GM19455 (cell line): ENCODE measurements around the gene CNGA2.
"Not testable (repeated sequence)": the region's sequence is repeated elsewhere in the genome, so short reads cannot be mapped to it uniquely, and the experiment has no call there.

Experiments used
- ATAC-seq: cut with Tn5 transposase; IDR thresholded peaks from one replicate; pipeline ENCODE4 v1.9.1; 2021; ENCODE audit not compliant: unreplicated experiment

Gene CNGA2

DNA sequence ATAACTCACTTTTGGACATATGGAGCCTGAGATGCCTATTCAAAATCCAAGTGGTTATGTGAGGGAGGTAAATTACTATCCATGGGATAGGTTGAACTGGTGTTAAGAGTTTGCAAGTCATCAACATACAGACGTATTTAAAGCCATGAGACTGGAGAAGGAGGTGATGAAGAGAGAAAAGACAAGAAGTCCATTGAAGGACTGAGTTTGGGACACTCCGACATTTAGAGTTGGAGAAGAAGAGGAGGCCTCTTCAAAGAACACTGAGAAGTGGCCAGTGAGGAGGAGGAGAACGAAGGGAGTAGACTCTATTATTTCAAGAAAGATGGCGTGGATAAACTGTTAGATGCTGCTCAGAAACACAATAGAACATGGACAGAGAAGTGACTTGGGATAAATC lies at the start of gene CNGA2:
TSS of gene CNGA2 (plus strand) at position 301 of the 400 bp plus-strand sequence. CDS start 3,738 bp downstream, outside the sequence.
- no peak for ATAC-seq

- no peak for ATAC-seq
These were observed 46.9 kb upstream of the CNGA2 start for GRCh38 chrX:151687635-151688034.

DNA sequence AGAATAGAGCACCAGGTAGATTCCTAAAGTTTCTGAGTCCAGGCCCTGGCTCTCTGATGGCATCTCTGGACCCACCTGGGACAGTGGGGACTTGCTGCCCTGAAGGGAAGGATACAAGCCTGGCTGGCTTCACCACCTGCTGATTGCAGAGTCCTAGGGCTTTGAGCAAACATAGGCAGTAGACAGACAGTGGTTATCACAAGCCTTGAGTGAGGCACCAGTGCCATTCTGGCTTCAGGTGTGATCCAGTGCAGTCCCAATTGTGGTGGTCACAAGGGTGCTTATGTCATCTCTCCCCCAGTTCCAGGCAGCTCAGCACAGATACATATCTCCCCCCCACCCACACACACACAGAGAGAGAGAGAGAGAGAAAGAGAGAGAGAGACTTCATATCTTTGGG lies 45.9 kb upstream of the CNGA2 start:
- no peak for ATAC-seq

GRCh38 chrX:151692825-151693224 lies 41.7 kb upstream of the CNGA2 start:
- no peak for ATAC-seq

DNA sequence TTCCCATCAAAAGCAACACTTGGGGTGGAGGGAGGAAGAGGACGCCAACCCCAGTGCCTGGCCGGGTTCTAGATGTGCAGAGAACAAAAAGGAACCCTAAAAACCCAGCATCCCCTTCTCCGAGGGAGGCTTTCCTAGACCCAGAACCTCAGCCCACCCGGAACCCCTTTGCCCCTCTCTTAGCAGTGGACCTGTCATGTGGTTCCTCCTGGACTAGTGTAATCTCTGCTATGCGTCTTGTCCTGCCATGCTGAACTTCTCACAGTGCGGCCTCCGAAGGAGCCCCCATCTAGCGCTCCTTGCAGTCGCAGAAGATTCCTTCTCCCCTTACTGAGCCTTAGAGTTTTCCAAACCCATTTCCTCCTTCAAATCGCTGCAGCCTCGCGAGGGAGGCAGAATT lies 40.4 kb upstream of the CNGA2 start:
- no peak for ATAC-seq

DNA sequence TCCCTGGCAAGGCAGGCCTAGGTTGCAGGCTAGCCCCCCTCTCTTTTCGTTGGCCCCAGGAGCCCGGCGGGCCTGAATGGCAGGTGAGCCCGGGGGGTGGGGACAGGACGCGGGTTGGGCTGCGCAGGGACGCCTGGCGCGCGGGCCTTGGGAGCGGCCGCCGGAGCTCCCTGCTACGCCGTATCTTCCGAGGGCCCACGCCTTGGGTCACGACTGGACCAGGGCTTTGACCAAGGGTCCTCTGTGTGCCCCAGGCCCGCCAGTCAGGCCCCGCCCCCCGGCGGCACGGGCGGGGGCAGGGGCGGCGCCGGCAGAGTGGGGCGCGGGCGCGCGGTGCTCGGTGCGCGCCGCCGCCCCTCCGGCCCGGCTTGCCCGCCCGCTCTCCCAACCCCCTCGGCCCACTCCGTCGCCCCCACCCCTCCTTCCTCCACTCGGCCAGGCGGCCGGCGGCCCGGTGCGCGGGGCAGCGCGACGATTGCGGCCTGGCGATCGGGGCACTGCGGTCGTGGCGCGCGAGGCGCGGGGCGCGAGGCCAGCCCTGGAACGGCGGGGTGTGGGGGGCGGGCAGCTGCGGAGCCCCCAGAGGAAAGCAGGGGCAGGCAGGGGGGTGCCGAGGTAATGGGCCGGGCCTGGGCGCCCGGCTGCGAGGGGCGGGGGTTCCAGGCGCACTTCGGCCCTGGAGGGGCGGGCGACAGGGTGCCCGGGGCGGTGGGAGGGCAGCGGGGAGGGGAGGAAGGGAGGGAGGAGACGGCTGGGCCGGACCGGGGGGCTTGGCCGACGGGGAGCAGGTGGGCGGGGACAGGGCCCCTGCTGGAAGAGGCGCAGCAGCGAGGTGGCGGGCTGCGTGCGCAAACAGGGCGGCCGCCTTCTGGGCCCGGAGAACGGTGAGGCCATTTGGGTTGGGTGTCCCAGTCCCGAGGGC lies 39.6 kb upstream of the CNGA2 start, which contains the start of gene PRRG3:
TSS of gene PRRG3 (plus strand) at position 798 of the 922 bp plus-strand sequence. CDS start 3,357 bp downstream, outside the sequence.
- no peak for ATAC-seq

DNA sequence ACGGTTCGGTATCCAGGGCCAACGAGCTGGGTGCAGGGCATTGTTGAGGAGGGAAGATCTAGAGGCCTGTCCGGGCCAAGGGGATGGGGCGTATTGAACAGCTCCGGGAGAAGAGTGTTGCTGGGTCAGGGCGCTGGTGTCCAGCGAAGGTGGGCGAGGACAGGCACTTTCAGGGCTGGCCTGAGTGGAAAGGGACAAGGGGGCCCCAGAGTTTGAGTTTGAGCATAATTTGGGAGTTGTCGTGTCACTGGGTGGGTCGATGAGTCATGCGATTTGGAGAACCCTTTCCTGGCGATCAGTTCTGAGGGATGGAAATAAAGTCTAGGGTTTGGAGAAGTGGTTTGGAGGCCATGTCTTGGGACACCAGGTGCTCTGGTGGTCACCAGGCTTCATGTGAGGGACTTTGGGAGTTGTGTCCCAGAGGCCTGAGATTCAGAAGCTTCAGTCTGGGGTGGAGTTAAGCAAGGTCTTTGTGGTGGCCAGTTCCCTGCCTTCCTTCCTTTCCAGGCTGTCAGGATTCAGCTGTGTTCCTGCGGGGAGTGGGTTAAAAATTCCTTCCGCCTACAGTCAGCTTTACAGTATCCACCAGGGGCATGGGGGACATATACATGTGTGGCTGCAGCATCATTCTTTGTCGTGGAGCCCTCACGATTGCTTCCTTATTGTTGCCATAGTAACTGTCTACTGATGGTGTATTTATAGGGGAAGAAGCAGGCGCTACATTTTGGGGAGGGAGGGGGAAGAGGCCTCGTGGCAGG lies 38.8 kb upstream of the CNGA2 start:
- ATAC-seq: no peak

DNA sequence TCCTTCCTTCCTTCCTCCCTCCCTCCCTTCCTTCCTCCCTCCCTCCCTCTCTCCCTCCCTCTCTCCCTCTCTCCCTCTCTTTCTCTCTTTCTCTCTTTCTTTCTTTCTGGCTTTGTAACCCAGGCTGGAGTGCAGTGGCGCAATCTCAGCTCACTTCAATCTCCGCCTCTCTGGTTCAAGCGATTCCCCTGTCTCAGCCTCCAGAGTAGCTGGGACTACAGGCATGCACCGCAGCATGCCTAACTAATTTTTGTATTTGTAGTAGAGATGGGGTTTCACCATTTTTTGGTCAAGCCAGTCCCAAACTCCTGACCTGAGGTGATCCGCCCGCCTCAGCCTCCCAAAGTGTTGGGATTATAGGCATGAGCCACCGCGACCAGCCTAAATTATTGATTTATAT lies 37.5 kb upstream of the CNGA2 start:
- ATAC-seq: not testable (repeated sequence)

DNA sequence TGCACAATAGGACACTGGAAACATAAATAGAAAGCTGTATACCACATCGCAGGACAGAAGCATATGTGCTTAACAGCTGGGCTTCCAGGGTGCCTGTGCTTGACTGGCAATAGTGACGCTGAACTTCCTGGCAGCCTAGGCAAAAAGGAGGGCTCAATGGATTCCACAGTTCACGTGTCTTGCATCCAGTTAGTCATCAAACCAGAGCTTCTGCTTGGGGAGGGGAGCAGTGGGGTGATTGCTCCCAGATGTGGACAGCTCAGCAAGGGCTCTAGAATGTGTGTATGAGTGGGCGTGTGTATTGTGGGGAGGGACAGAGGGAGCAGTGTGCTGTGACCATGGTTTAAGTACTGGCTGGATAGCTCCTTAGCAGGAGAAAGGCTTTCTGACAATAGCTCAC lies 37.0 kb upstream of the CNGA2 start:
- no peak for ATAC-seq

- ATAC-seq: no peak
These were observed 36.1 kb upstream of the CNGA2 start for GRCh38 chrX:151698485-151698884.

DNA sequence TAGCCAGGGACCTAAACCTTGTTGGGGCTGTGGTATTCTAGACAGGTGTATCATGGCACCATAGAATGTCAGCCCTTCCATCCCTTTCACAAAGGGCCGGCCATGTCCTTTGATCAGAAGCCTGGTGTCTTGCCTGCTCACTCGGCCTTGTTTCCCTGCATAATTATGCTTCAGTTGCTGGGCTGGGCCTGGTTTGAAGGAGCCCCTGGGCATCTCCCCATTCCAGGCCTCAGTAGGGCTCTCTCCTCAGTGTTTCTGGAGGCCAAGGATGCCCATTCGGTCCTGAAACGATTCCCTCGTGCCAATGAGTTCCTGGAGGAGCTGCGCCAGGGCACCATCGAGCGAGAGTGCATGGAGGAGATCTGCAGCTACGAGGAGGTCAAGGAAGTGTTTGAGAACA lies 34.8 kb upstream of the CNGA2 start:
- no peak for ATAC-seq

DNA sequence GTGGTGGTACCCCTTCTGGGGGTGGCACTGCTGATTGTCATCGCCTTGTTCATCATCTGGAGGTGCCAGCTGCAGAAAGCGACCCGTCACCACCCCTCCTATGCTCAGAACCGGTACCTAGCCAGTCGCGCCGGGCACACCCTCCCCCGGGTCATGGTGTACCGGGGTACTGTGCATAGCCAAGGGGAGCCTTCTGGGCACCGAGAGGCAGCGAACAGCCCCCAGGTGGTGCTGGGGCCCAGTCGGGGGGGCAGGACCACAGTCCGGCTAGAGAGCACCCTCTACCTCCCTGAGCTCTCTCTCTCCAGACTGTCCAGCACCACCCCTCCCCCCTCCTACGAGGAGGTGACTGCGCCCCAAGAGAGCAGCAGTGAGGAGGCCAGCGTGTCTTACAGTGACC lies 34.0 kb upstream of the CNGA2 start:
- ATAC-seq: no peak

- ATAC-seq: no peak
These were observed 33.5 kb upstream of the CNGA2 start for GRCh38 chrX:151701071-151701470.

GRCh38 chrX:151701531-151701930 lies 33.0 kb upstream of the CNGA2 start:
- ATAC-seq: no peak

DNA sequence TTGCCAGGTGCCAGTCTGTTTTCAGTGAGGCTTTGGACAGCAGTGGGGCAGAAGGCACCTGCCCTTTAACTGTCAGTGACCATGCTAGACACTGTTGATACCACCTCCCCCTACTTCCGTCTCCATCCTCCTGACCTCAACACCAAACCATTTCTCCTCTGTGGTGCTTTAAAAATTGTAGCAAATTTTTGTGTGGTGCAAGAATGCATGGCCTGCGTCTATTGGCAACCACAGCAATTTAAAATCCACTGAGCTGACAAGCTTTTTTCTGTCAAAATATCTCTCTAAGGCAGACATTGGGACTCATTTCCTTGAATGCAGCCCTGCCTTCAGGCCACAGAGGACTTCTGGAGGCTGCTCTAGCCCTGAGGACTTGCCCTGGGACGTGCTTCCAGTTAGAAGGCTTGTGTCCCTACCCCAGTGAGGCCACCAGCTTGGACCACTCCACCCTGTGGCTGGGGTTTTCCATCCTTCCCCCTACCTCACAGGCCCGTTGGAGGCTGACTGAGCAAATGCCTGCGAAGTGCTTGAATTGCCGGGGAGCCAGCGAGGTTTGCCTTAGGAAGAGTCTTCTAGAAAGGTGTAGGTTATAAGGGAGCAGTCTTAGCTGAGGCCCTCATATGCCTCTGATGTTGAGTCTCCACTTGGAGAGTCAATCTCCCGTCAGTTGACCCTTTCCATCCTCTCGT lies 32.4 kb upstream of the CNGA2 start:
- ATAC-seq: no peak

- ATAC-seq: no peak
These were observed 31.7 kb upstream of the CNGA2 start for GRCh38 chrX:151702741-151703340.

DNA sequence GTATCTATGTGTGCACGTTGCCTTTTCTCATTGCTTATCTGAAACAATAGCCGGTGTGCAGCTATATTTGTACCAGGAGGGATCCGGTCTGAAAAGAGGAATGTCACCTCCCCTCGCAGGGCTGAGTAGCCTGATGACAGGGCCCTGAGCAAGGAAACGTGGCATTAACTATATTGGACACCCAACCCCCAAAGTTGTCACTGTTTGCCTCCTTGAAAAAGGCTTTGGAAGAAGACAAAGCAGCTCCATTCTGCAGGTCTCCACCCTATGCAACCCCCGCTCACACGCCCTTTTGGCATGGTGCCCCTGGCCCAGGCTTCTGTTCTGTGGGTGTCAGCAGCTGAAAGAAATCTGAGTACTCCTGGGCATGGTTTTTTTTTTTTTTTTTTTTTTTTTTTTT lies 31.1 kb upstream of the CNGA2 start:
- no peak for ATAC-seq

DNA sequence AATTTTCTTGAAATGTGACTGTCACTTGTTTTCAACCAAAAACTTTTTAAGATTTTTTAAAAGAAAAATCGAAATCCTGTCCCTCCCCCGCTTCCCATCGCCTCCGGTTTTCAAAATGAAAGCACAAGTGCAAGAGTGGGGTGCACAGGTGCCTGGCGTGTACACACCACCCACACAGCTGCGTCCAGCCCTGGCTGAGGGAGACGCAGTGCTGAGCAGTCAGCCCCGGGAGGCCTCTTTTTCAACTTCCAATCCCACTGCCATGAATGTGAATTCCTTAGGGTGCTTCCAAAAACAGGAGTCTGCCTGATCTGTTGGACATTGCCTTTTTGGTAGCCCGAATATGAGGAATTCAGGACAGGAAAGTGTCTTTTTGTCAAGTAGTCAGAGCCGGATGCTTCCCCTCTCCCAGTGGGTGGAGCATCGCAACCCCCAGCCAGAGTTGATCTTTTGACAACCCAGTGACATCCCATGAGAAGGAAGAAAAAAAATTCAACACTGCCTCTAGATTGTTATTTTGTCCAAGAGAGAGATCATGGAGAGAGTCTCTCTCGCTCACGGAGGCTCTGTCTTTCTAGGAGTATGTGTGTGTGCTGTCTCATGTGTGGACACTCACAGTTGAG lies 30.4 kb upstream of the CNGA2 start:
- ATAC-seq: no peak

GRCh38 chrX:151708821-151709220 lies 25.7 kb upstream of the CNGA2 start:
- ATAC-seq: no peak

GRCh38 chrX:151710457-151710856 lies 24.1 kb upstream of the CNGA2 start:
- ATAC-seq: no peak

- ATAC-seq: no peak
These were observed 23.4 kb upstream of the CNGA2 start for GRCh38 chrX:151711154-151711553.
